ENCODE measurements around the gene RCCD1. TPM values are rescaled to one million over a fixed set of nuclear protein-coding genes. Genes with fewer than 3 reads are reported as not detected.

The RCCD1 gene
- total and polyA plus RNA-seq, 9 of the 15 experiments (the other 6 are each of a cell fraction or from before 2014, with no cell fraction given) = 11.1 to 51.4 (median 24.7) TPM

- peaks cover 60% of the 10 kb centered on the region for H3K36me3 ChIP-seq (ENCODE audit: control insufficient read depth, insufficient read depth, low read length)
- H3K79me2 ChIP-seq (ENCODE audit: control insufficient read depth, insufficient read depth, low read length) = peaks cover 52% of the 10 kb centered on the region
- BruUV-seq (replicated peaks) = no TSS peak
- peaks cover 4% of the 10 kb centered on the region for H3K9me1 ChIP-seq (ENCODE audit: control insufficient read depth, insufficient read depth, low read length)
- DNase-seq (ENCODE audit: extremely low read depth in 1 of 4, low spot score in 3 of 4) (no peak), FAIRE-seq (no peak), ATAC-seq (no peak)
- no peak overlapping the region for H3K4me3 ChIP-seq
- peak overlapping the region; percentile 15; the same call in 1 of the 2 replicates for H3K4me2 ChIP-seq (ENCODE audit: insufficient read depth, low read length)
- in situ Hi-C loops (cut with MboI) (no loop called here), intact Hi-C loops (cut with micrococcal nuclease) (no loop called here)
- H3K27me3 ChIP-seq (ENCODE audit: control insufficient read depth in 2 of 2, insufficient read depth in 2 of 2, low read length in 2 of 2) = no peaks in the 10 kb centered on the region
- no peaks in the 10 kb centered on the region for H3K9me3 ChIP-seq (replicated peaks; ENCODE audit: control insufficient read depth, insufficient read depth, low read depth, low read length)
- H2AFZ ChIP-seq (ENCODE audit: low read depth, low read length) = no peak overlapping the region
- ChIA-PET CTCF (ENCODE audit: low intra/inter-chr PET ratio) (no interaction called here), POLR2A (interaction anchor here (0.6 to 7.0 kb wide), 7 partner anchors 10 to 672 kb away, joined by 3 to 70 read pairs (median 5); partner anchors contain the start of genes GDPGP1, HDDC3 and UNC45A)
- no peaks in the 10 kb centered on the region for H4K20me1 ChIP-seq (replicated peaks; ENCODE audit: control insufficient read depth, insufficient read depth, low read length)
- H3K9ac ChIP-seq (ENCODE audit: insufficient read depth in 1 of 2, low read depth in 2 of 2, low read length in 2 of 2) = peak overlapping the region in 1 of 2 experiments; percentile 86; a peak in 2 of 4 replicates
- peaks cover 18 to 58% of the 10 kb centered on the region in 2 experiments; a peak in 4 of 5 replicates for H3K4me1 ChIP-seq (replicated peaks in 1 of 2; ENCODE audit: control insufficient read depth in 2 of 2, insufficient read depth in 2 of 2, low read length in 2 of 2)
- no peak overlapping the region; the same call in 2 of the 3 replicates for H3K27ac ChIP-seq (ENCODE audit: extremely low read depth, low read depth, low read length)
- 95% methylated on average over 21 of the region's 28 CpGs for WGBS (ENCODE audit: insufficient coverage, low coverage, missing lambda C conversion rate)
- TF ChIP-seq MAFK (IDR thresholded peaks at IDR 0.05; ENCODE audit: low read length) (no peak), USF1 (CRISPR knock-in tag; IDR thresholded peaks at IDR 0.05) (no peak), UBTF (IDR thresholded peaks at IDR 0.05; ENCODE audit: borderline replicate concordance in 1 of 2, low read depth in 2 of 2, low read length in 2 of 2) (no peak), E2F6 (IDR thresholded peaks at IDR 0.05; ENCODE audit: borderline replicate concordance in 1 of 2, extremely low read depth in 1 of 2, insufficient read depth in 1 of 2, insufficient read length in 1 of 2, low read depth in 1 of 2, low read length in 1 of 2, poor library complexity in 1 of 2, severe bottlenecking in 1 of 2) (no peak), RBFOX2 (IDR thresholded peaks at IDR 0.05; ENCODE audit: low read depth, low read length) (peak; percentile 49), NR0B1 (IDR thresholded peaks at IDR 0.05; ENCODE audit: partially characterized antibody) (no peak), GTF2B (IDR thresholded peaks at IDR 0.05; ENCODE audit: extremely low read depth, insufficient read length) (no peak), RBM22 (IDR thresholded peaks at IDR 0.05; ENCODE audit: low read depth, low read length, poor library complexity, severe bottlenecking) (no peak), RHOXF2B (CRISPR knock-in tag; conservative IDR thresholded peaks at IDR 0.05) (no peak), NR2F6 (CRISPR knock-in tag; IDR thresholded peaks at IDR 0.05) (no peak), SMARCC2 (IDR thresholded peaks at IDR 0.05; ENCODE audit: low read depth) (no peak), KLF13 (tag; IDR thresholded peaks at IDR 0.05; ENCODE audit: borderline replicate concordance, low read depth) (no peak), ZNF23 (CRISPR knock-in tag; IDR thresholded peaks at IDR 0.05) (no peak)
Measured at GRCh38 chr15:90905306-90906180, 49.1 kb upstream of the RCCD1 start.

All from K562 (cell line).